22Rv1 (cell line): ENCODE results near the gene CPNE8.

Source experiments
- ZFX ChIP-seq: fragments of 450-650 bp; IDR thresholded peaks from 2 replicates; pipeline ENCODE4 v1.6.1; 2017; ENCODE audit warnings: antibody characterized with exemption, borderline replicate concordance
- TF ChIP-seq, protein P1 (sequence below): fragments of 450-650 bp; IDR thresholded peaks from 2 replicates; pipeline ENCODE4 v1.5.1; 2017; ENCODE audit warnings: mild to moderate bottlenecking

DNA sequence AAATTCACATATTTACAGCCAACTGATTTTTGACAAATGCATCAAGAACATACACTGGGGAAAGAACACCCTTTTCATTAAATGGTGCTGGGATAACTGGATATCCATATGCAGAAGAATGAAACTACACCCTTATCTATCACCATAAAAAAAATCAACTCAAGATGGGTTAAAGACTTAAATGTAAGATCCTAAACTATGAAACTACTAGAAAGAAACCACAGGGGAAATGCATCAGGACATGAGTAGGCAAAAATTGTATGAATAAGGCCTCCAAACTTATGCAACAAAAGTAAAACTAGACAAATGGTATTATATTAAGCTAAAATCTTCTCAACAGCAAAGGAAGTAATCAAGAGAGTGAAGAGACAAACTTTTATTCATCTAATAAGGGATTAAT, 242.6 kb downstream of the CPNE8 start:
- TF ChIP-seq, protein P1, sequence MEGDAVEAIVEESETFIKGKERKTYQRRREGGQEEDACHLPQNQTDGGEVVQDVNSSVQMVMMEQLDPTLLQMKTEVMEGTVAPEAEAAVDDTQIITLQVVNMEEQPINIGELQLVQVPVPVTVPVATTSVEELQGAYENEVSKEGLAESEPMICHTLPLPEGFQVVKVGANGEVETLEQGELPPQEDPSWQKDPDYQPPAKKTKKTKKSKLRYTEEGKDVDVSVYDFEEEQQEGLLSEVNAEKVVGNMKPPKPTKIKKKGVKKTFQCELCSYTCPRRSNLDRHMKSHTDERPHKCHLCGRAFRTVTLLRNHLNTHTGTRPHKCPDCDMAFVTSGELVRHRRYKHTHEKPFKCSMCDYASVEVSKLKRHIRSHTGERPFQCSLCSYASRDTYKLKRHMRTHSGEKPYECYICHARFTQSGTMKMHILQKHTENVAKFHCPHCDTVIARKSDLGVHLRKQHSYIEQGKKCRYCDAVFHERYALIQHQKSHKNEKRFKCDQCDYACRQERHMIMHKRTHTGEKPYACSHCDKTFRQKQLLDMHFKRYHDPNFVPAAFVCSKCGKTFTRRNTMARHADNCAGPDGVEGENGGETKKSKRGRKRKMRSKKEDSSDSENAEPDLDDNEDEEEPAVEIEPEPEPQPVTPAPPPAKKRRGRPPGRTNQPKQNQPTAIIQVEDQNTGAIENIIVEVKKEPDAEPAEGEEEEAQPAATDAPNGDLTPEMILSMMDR = no peak
- TF ChIP-seq ZFX = no peak
